ENCODE results near the gene SNAP29. TPM values are rescaled to one million over a fixed set of nuclear protein-coding genes. Genes with fewer than 3 reads are reported as not detected.

Gene SNAP29
- total RNA-seq, 1 experiment from 2014 or later = 17.9 TPM

- Mint-ChIP-seq H3K27me3 (ENCODE audit: low read depth) (no peaks in the 10 kb centered on the region), H3K4me1 (no peaks in the 10 kb centered on the region), H3K9me3 (no peaks in the 10 kb centered on the region), H3K4me3 (no peak overlapping the region), H3K27ac (no peak overlapping the region; a peak in 1 of 7 replicates), H3K36me3 (ENCODE audit: insufficient read depth in 1 of 3, low read depth in 3 of 3) (peaks cover 0 to 43% (median 7%) of the 10 kb centered on the region in 3 experiments; a peak in 5 of 7 replicates)
- H2AFZ ChIP-seq (ENCODE audit: low read length) = no peak overlapping the region
- no peak overlapping the region for H3K4ac ChIP-seq (ENCODE audit: low read depth, low read length)
- H3K9ac ChIP-seq (ENCODE audit: extremely low read depth, insufficient read length, low read length) = no peak overlapping the region
- H4K8ac ChIP-seq (replicated peaks; ENCODE audit: insufficient read length, low read depth, low read length) = no peak overlapping the region
- H3K23ac ChIP-seq (ENCODE audit: insufficient read length, low read depth, low read length) = no peak overlapping the region
- no peaks in the 10 kb centered on the region for H3K79me2 ChIP-seq (ENCODE audit: insufficient read depth, low read length)
- no peak overlapping the region for H2BK15ac ChIP-seq (ENCODE audit: low read depth, low read length)
- no peak overlapping the region for H2AK5ac ChIP-seq (ENCODE audit: insufficient read length, low read length)
- H3T11ph ChIP-seq (ENCODE audit: low read length) = no peak overlapping the region
- H3K56ac ChIP-seq (ENCODE audit: insufficient read length, low read depth, low read length) = no peak overlapping the region
- no peak overlapping the region for H4K91ac ChIP-seq (ENCODE audit: insufficient read length, low read depth, low read length)
- no peaks in the 10 kb centered on the region for H3K9me3 ChIP-seq (ENCODE audit: control insufficient read depth, low read depth, low read length)
- WGBS (ENCODE audit: extremely low coverage, insufficient read length, low lambda C conversion rate) = no CpG with 5 or more reads among the region's 3 CpGs
- no peak overlapping the region for H4K5ac ChIP-seq (ENCODE audit: insufficient read length, low read depth, low read length)
- no peaks in the 10 kb centered on the region for H3K79me1 ChIP-seq (ENCODE audit: insufficient read depth, low read depth, low read length, poor library complexity, severe bottlenecking)
- H2BK12ac ChIP-seq (ENCODE audit: insufficient read length, low read depth, low read length) = no peak overlapping the region
- no peaks in the 10 kb centered on the region for H3K4me1 ChIP-seq (ENCODE audit: insufficient read depth, low read length)
- no peaks in the 10 kb centered on the region for H4K20me1 ChIP-seq (ENCODE audit: control insufficient read depth, insufficient read depth, insufficient read length)
- no peak overlapping the region for H2BK20ac ChIP-seq (ENCODE audit: low read depth, low read length, poor library complexity, severe bottlenecking)
- no peak overlapping the region for H3K27ac ChIP-seq (ENCODE audit: insufficient read length, low read depth, low read length)
- H2BK120ac ChIP-seq (ENCODE audit: low read depth, low read length, poor library complexity, severe bottlenecking) = no peak overlapping the region
- TF ChIP-seq CTCF (conservative IDR thresholded peaks at IDR 0.05) = no peak
- DNase-seq = no peak
- no peak overlapping the region for H3K14ac ChIP-seq (ENCODE audit: insufficient read depth, low read length)
- H3K4me2 ChIP-seq (ENCODE audit: insufficient read depth, insufficient read length, low read length) = no peak overlapping the region
- no peak overlapping the region for H2BK5ac ChIP-seq (ENCODE audit: insufficient read length, low read length)
- H3K23me2 ChIP-seq (ENCODE audit: insufficient read length, low read depth, low read length, poor library complexity, severe bottlenecking) = no peaks in the 10 kb centered on the region
- no peaks in the 10 kb centered on the region for H3K27me3 ChIP-seq (ENCODE audit: insufficient read depth, low read length)
- no peak overlapping the region for H3K18ac ChIP-seq (ENCODE audit: insufficient read length, low read depth, low read length)
Observed at GRCh38 chr22:20834725-20835124, 24.1 kb upstream of the SNAP29 start.

Data from H9 (cell line).